EH (cell line): Measurements from ENCODE around the gene RAD17.
"Not testable (repeated sequence)": the region's sequence is repeated elsewhere in the genome, so short reads cannot be mapped to it uniquely, and the experiment has no call there.

Experiments used
- DNase-seq: peaks from one replicate; pipeline ENCODE4 v3.0.0-alpha.2; 2015; ENCODE audit warnings: low read depth

Gene RAD17, protein sequence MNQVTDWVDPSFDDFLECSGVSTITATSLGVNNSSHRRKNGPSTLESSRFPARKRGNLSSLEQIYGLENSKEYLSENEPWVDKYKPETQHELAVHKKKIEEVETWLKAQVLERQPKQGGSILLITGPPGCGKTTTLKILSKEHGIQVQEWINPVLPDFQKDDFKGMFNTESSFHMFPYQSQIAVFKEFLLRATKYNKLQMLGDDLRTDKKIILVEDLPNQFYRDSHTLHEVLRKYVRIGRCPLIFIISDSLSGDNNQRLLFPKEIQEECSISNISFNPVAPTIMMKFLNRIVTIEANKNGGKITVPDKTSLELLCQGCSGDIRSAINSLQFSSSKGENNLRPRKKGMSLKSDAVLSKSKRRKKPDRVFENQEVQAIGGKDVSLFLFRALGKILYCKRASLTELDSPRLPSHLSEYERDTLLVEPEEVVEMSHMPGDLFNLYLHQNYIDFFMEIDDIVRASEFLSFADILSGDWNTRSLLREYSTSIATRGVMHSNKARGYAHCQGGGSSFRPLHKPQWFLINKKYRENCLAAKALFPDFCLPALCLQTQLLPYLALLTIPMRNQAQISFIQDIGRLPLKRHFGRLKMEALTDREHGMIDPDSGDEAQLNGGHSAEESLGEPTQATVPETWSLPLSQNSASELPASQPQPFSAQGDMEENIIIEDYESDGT

DNA sequence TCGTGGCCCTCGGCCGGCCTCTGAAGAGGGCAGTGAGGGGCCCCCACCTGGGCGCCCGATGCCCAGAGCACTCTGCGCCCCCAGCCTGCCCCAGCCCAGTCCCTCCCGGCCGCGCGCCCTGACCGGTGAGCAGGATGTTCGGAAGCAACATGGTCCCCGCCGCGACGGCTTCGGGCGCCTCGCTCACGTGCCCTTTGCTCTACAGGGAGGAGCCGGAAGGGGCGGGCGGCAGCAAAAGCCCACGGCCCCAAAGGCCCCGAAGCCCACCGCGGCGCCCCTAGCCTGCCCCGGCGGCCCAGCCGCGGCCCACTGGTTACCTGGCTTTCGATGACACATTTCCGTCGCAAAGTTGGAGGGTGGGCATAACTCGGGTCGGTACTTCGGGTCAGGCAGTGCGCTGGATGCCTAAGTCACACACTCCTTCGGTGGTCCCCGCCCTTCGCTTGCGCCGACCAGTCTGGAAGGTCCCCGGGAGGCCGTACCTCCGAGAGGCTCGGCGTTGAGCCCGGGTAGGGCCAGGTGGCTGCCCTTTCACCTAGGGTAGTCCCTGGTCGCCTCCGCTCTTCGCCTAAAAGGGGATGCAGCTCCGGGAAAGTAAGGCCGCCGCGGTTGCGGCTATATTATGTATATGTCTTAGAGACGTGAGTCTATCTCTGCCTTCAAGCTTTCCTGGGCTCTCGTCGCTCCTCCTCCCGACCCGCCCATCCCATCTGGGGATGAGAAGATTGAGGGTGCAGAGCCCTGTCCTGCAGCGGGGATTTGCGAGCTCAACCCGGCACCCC is at the start of gene RAD17, which contains the start of the genes AK6 and TAF9:
Gene RAD17 (plus strand): TSS at position 479 of the 782 bp plus-strand sequence. CDS start 2,391 bp downstream, outside the sequence.
Gene AK6 (minus strand): TSS at position 181 of the 782 bp plus-strand sequence. CDS start 30 bp downstream, at position 151.
Gene TAF9 (minus strand): TSS at position 181 of the 782 bp plus-strand sequence. CDS start 3,783 bp downstream, outside the sequence.
- peak; percentile 92 for DNase-seq

- DNase-seq = no peak
Observed at GRCh38 chr5:69326365-69326764, 43.3 kb upstream of the RAD17 start.

DNA sequence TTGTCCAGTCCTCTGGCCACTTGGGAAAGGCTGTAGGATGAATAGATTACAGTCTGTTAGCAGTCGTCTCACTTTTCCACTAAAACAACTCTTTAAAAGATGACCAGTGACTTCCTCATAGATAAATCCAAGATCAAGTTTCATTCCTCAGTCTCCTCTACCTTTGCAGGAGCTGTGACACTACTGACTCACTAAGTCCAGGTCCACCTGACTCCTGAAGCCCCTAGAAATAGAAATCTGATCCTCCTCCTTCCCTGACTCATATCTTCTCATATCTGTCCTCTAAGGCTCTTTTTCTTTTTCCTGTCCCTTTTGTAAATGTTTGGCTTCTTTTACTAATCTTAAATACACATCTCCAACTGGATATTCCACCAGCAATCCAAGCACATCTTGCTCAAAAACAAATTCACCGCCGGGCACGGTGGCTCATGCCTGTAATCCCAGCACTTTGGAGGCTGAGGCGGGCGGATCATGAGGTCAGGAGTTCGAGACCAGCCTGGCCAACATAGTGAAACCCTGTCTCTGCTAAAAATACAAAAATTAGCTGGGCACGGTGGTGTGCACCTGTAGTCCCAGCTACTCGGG is 39.6 kb upstream of the RAD17 start:
- no peak for DNase-seq

GRCh38 chr5:69331528-69332445 is 37.8 kb upstream of the RAD17 start:
- no peak for DNase-seq

- DNase-seq = not testable (repeated sequence)
Observed at GRCh38 chr5:69333668-69334315, 35.8 kb upstream of the RAD17 start.

GRCh38 chr5:69334793-69335268 is 34.8 kb upstream of the RAD17 start:
- DNase-seq = peak; percentile 81

DNA sequence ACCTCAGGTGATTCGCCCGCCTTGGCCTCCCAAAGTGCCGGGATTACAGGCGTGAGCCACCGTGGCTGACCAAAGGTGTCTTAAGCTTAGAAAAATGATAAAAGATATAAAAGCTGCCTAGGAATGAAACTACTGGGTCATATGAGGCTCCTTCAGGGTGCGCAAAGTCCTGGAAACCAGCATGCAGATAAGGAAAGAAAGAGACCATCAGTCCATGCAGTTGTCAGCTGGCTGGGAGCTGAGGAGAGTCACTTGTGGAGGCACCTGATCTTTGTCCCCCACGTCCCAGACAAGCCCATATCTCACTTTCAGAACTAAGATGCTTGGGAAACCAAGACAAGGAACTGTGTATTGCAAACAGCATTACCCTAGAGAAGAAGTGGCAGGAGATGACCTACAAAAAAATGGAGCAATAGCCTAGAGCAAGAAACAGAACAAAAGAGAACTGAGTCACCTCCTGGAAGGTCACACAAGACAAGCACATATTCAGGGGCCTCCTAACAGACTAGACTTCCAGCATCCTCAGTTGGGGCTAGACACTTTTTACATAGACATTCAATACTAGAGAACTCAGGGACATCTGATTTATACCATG is 34.2 kb upstream of the RAD17 start:
- peak; percentile 7 for DNase-seq

DNA sequence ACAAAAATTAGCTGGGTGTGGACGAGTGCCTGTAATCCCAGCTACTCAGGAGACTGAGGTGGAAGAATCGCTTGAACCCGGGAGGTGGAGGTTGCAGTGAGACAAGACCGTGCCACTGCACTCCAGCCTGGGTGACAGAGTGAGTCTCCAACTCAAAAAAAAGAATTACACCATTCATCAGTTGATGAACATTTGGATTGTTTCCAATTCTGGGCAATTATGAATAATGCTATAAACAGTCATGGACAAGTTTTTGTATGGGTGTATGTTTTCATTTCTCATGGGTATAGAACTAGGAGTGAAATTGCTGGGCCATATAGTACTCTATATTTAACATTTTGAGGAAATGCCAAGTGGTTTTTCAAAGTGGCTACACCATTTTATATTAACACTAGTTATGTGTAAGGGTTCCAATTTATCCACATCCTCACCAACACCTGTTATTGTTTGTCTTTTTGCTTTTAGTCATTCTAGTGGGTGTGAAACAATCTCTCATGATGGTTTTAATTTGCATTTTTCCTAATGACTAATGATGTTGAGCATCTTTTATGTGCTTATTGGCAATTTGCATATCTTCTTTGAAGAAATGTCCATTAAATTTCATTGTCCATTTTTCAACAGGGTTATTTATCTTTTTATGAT is 28.0 kb upstream of the RAD17 start:
- DNase-seq = peak; percentile 23

DNA sequence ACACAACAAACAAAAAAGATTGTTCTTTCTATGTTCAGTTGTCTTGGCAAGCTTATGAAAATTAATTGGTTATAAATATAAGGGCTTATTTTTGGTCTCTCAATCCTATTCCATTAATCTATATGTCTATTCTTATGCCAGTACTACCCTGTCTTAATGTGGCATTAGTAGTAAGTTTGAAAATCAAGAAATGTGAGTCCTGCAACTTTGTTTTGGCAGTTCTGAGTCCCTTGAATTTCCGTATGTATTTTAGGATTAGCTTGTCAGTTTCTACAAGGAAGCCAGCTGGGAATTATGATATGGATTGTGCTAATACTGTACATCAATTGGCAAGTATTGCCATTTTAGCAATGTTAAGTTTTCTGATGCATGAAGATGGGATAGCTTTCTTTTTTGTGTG is 26.5 kb upstream of the RAD17 start:
- DNase-seq = no peak

DNA sequence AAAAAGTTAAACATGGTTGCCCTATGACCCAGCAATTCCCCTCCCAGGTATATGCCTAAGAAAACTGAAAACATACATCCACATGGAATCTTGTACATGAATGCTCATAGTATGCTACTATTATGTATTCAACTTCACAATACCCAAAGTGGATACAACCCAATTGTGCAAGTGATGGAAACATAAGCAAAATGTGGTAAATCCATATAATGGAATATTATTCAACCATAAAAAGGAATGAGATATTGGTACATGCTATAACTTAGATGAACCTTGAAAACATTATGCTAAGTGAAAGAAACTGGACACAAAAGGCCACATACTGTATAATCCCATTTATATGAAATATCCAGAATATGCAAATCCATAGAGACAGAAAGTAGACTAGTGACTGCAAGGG is 19.0 kb upstream of the RAD17 start:
- DNase-seq = no peak

- no peak for DNase-seq
Observed at GRCh38 chr5:69359699-69360098, 9.9 kb upstream of the RAD17 start.

DNA sequence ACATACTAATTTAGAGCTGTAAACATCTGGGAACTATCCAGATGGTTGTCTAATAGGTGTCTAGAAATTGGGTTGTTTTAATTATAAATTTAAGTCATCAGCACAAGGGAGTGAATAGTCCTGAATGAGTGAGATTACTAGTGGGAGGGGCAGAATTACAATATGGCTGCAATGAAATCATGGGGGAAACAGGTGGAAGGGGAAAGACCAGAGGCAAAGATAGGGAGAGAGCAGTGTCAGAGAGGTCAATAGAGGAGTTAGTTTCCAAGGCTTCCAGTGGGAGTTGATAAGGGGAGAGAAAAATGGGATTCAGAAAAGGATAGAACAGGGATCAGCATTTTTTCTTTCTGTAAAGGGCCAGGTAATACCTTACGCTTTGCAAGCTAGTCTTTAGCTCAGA is 9.2 kb upstream of the RAD17 start:
- no peak for DNase-seq

GRCh38 chr5:69364414-69364813 is 5.2 kb upstream of the RAD17 start:
- peak; percentile 6 for DNase-seq

GRCh38 chr5:69364850-69365249 is 4.8 kb upstream of the RAD17 start:
- no peak for DNase-seq

DNA sequence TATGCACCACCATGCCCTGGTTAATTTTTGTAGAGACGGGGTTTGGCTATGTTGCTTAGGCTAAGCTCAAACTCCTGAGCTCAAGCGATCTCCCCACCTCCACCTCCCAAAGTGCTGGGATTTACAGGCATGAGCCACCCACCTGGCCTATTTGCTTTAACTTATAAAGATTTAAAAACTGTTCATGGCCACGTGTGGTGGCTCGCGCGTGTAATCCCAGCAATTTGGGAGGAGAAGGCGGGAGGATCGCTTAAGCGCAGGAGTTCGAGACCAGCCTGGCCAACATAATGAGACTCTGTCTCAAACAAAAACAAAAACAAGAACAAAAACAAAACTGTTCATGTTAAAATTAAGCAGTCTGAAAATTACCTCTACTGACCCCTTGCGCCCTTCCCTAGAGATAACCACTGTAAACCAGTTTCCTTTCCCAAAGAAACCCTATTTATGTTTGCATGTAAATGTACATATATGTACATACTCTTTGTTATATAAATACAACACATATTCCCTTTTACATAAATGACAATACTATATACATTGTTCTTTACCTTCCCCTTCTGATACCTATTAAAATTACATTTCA is 1.8 kb upstream of the RAD17 start:
- no peak for DNase-seq

GRCh38 chr5:69368458-69369339 is 919 bp upstream of the RAD17 start:
- DNase-seq = peak; percentile 3

- DNase-seq = not testable (repeated sequence)
Observed at GRCh38 chr5:69370335-69370734, 717 bp downstream of the RAD17 start.

- no peak for DNase-seq
Observed at GRCh38 chr5:69372394-69372793, 2.8 kb downstream of the RAD17 start.
